Stimulated activated CD8-positive, alpha-beta memory T cell treated with anti-CD3 and anti-CD28 coated beads, Interleukin-15, amount 100 ng/mL, for 1 hour (primary cell): ENCODE results near the gene CTDSP2.
"Not testable (repeated sequence)": the region's sequence is repeated elsewhere in the genome, so short reads cannot be mapped to it uniquely, and the experiment has no call there.

Source experiments
- DNase-seq: peaks from one replicate; pipeline ENCODE4 v3.0.0-alpha.2; 2020; ENCODE audit warnings: low read depth

The CTDSP2 gene

DNA sequence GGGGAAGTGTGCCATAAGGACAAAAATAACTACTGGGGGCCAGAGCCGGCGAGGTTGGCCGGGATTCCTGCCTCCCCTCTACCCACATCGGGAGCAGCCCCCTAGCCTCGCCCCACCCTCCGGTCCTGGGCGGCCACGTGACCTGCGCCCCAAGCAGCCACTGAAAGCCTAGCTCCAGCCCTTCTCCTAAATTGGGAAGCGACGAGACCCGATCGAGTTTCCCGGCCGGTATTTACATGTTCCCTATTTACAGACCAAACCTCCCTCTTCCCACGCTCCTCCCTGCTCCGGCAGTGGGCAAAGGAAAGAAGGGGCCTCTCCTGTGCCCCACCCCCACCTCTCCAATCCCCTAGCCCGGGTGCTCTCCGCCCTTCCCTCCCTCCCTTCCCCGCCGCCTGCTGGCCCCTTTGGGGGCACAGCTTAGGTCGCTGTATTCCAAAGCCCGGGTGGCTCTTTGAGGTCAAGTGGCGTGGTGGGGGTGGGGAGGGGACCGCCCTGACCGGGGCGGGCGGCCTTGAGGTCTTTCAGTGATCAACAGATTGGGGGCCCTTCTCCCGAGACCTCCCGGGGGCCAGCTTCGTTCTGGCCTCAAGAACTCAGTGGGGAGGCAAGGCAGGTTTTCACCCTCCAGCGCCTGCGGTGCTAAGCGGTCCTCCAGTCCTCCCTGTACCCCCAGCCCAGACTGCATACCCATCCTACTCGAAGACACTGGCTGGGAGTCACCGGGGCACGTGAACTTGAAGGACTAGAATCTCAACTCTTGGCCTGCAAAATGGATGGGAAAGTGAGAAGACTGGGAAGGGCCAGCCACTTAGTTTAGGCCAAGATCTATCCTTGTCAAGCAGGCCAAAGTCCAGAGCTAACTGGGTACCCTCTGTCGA lies 6.3 kb upstream of the CTDSP2 start:
- DNase-seq: no peak

DNA sequence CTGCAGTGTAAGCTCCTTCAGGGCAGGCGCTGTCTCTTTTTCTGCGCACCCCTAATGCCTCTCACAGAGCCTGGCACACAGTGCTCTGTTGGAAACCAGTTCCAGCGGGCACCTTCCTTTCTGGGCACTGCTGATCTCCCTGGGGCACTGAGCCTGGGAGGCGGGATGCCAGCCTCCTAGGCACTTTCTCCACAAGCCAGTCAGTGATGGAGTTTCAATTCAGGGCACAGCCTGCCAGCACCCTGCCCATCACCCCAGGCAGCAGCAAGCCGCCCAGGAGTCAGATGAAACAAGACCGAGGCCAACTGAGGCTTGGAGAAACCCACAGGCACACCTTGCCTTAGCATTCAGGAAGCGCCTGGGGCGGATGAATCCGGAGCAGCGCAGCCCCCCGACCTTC lies 5.7 kb upstream of the CTDSP2 start:
- DNase-seq: no peak

DNA sequence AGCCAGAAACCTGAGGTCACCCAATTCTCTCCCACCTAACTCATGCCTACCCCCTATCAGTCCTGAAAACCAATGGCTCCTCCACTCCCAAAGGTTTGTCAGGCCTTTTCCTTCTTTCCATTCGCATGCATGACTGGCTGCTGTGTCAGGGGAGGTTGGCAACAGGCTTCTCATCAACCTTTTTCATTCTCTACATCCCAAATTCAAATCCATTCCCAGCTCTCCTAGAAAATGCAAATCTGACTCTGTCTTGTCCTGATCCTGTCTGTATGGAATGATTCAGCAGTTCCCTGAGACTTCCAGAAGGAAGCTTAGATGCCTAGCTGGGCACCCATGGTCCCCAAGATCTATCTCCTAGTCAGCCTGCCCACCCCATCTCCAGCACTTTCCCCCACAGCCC lies 5.0 kb upstream of the CTDSP2 start:
- no peak for DNase-seq

DNA sequence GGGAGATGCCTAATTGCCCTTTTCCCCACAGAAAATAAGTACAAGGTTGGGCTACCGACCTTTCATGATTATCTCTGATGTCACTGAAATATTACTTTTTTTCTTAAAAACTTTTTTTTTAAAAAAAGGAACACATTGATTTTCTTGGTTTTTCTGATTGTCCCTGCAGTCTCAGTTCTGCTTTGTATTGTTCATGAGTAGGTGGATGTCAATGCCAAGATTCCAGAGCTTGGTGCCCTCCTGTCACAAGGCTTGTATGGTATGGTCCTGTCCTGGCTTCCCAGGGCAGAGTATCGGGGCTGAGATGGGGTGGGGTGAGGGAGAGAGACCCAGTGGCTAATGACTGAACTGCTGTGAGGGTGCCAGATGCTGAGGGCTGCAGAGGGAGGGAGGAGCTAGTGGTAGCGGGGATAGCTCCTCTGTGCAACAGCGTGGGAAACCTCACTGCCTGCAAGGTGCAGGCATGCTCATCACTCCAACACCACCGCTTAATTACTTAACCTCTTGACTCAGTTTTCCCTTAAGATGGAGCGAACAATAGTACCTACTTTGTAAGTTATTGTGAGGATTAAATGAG lies 4.4 kb upstream of the CTDSP2 start:
- no peak for DNase-seq

DNA sequence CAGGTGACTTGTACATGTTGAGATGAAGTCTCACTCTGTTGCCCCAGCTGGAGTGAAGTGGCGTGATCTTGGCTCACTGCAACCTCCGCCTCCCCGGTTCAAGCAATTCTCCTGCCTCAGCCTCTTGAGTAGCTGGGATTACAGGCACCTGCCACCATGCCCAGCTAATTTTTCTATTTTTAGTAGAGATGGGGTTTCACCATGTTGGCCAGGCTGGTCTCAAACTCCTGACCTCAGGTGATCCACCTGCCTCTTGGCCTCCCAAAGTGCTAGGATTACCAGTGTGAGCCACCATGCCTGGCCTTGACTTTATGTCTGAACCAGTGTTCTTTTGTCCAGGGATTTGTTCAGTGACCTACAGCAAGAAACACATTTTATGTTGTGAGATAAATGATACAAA lies 2.9 kb upstream of the CTDSP2 start:
- not testable (repeated sequence) for DNase-seq

DNA sequence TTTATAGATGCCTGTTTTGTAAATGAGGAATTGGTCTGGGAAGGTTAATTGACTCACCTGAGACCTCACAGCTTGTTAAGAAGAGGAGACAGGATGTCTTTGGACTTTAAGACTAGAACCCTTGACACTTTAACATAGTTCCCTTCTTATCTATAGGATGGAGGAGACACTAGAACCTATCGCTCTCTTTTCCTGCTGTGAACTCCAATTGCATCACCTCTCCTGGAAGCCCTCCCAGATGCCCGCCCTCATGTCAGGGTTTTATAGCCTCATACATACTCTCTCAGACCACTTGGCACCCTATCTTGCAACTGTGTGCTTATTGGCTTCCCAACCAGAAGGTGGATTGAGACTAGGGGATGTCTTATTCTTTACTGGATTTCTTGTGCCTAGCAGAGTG lies 2.5 kb upstream of the CTDSP2 start:
- DNase-seq: no peak

DNA sequence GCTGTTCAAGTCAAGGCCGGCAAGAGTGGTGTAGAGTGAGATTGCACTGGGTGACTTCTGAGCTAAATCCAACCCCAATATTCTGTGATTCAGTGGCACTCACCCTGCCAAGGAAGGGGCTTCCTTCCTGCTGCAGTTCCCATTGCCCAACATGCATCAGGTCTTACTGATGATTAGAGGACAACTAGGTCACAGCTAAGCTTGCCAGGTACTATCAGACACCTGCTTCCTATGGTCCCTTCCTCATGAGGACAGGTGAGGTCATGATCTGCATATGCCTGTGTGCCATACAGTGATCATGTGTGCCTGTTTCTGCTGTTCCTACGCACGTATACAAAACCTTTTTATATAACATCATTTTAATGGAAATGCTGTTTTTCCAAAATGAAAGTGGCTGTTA lies 1.7 kb upstream of the CTDSP2 start:
- DNase-seq: no peak

DNA sequence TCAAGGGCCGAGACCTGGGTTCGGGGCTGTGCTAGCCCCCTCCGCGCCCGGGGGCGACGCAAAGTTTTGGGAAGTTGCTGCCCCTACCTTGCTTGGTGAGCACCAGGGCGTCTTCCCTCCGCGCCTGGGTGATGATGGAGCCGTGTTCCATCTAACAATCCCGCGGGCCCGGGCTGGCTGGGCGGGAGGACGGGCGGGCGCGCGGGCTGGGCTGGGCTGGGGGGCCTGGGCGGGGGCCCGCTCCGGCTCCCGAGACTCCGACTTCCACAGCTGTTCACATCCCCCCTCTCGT lies 298 bp downstream of the CTDSP2 start:
- DNase-seq: no peak

DNA sequence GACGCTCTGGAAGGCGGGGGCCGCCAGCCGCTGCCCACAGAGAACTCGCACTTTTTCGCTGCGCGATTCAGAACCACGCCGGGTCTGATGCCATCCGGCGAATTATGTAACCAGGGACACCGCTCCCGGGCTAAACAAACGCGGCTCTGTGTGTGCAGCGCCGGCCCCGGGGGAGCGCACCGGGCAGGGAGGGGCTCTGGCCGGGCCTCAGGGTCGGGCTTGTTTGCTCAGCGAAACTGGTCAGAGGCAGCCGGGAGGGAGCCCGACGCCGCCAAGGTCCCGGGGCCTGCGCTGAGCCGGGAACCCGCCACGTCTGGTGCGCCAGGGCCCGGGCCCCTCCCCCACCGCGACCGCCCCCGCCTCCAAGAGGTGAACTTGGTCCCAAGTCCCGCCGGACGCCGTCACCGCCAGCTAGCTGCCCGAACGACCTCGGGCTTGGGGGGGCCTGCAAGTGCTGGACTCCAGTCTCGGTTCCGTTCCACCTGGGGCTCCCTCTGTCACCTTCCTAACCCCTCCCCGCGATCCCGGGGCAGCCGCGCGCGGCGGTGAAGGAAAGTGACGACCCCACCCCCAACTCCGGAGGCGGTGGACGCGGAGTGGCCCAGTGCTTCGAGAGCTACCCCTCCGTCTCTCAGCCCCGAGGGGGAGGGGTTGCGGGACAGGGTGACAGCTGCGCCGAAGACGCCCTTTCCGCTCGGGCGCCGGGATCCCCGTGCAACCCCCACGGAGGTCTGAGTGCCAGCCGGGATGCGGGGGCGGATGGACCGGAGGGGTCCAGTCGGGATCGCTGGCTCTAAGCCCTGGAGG lies 848 bp downstream of the CTDSP2 start:
- peak; percentile 14 for DNase-seq

DNA sequence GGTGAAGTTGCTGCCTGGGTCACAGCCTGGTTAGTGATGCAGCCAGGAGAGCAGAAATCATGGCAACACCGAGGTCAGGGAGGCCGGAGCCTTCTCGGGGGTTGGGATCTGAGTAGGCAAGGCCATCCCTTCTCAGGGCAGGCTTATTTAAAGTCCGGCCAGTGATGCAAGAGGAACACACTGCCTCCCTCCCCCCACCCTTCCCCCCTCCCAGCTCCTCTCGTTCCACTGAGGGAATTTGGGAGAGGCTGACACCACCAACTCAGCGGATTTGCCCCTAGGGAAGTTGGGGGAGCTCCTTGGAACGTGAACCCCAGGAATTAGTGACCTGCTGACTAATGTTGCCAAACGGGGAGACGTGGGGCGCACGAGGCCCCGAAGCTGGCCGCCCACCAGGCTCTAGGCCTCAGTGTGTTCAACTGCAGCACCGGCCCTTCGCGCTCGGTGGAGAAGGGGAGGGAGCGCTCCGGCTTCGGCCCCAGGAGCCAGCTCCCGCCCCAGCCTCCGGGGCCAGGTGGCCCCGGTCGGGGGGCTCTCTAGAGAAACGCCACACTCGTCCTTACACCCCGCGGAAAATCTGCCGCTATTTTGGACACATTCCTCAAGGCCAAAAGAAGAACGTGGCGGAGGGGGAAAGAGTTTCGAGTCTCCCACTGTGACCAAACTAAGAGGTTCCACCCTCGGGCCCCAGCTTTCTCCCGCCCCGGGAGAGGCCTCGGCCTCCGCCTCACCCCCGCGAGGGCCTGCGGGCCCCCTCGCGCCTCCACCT lies 1.6 kb downstream of the CTDSP2 start:
- no peak for DNase-seq

DNA sequence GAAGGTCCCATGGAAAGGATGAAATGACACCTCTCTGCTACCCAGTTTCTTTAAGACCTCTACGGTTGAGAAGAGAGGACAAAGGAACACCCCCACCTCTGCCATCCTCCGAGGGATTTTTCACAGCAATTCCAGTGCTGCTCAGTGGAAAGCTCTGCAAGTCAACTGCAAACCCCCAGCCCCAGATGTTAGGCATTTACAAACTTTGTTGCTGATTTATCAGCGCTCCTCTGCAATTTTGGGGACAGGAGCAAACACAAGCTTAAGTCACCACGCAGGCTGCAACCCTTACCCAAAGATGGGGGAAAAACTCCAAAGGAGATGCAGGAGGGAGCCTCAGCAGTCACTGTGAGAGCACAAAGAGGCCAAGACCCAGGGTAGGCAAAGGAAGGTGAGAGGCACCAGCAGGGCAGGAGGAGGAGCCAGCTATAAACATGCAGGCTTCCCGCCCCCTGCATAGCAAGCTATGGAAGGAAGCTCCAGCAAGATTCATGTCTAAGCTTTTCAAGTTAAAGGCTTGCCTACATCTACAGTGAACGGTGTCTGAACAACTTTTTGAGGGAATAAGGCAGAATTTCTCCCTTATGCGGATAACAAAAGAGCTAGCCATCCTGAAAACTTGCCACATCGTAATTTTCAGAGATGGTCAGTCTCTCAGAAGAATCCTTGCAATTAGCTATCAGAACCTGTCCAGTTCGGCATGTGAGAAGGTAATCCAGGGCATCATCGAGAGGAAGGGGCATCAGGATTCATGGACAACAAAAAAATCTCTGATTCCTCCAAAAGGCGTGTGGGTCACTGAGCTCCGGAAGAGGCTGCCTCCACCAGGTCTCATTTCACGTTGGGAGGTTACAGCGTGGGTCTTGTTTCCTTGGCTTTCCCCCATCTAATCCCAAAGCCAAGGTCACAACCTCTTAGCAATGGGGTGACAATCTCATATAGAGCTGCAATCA lies 3.9 kb downstream of the CTDSP2 start:
- no peak for DNase-seq

DNA sequence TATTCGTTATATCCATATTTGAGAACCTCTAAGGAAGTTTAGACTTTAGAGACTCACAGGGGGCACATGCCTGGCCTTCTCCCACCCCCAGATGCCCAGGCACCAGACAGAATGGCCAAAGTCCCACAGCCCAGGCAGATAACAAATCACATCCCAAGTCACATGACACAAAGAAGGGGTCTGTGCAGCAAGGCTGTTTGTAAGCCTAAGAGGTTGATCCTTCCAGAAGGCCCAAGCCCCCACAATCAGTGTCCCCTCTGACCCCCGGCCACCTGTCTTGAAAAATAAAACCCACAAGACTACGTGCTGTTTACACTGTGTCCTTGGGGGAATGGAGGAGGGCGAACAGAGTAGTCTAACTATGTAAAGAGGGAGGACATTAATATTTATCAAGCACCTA lies 5.1 kb downstream of the CTDSP2 start:
- no peak for DNase-seq

DNA sequence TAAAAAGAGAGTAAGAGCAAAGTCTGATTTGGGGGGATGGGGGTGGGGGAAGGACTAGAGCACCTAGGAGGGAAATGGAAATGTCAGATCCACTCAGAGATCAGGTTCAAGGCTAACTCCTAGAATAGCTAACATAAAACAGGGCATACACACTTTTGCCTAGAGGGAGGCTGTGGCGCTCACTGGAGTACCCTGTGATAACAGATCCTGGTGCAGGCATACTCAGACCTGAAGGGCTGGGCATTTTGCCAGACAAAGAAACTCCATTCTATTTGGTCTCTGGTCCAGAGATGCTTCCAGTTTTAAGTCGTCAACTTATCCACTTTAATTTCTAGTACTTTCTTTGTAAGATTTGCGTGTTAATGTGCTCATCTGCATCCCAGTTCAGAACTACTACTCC lies 5.8 kb downstream of the CTDSP2 start:
- DNase-seq: no peak

DNA sequence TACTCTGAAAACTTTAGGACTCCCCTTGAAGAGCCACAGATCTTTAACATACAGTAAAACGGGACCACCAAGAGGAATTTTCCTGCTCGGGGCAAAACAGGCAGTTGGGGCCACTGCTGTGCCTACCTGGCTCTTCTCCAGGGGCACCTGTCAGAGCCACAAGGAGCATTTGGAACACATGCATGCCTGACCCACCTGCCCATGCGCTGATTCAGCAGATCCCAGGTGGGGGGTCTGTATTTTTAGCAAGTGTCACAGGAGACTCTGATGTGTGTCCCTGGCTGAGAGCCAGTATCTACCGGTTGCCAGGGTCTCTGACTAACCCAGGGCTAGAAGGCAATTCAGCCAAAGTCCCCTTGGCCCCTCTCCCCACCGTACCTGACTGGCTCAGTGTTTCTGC lies 6.5 kb downstream of the CTDSP2 start:
- DNase-seq: no peak

DNA sequence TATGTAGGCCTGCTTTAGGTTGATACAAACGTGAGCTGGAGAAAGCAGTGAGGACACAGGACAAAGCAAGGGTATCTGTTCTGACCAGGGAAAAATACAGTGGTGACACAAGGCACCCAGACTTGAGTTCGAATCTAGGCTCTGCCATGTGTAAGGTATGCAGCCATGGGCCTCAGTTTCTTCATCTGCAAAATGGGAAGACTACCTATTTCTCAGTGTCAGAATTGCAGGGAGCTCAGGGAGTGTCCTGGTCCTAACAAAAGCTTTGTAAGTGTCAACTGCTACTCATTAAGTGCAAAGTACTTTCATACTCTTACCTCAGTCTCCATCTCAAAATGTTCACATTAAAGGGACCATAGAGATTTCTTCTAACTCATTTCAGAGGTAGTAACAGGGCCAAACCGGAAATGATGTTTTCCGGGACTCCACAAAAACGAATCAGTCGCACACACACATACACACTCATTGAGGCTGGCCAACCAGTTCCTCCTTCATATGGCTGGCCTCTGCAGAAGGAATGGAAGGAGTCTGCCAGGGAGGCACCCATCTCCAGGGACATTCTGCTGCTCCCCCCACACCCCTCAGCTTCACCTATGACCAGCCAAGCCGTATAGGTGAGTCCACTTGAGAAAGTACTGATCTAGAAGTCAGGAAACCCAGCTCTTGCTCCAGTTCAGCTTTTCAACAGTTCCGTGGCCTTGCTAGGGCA lies 7.8 kb downstream of the CTDSP2 start:
- DNase-seq: no peak

DNA sequence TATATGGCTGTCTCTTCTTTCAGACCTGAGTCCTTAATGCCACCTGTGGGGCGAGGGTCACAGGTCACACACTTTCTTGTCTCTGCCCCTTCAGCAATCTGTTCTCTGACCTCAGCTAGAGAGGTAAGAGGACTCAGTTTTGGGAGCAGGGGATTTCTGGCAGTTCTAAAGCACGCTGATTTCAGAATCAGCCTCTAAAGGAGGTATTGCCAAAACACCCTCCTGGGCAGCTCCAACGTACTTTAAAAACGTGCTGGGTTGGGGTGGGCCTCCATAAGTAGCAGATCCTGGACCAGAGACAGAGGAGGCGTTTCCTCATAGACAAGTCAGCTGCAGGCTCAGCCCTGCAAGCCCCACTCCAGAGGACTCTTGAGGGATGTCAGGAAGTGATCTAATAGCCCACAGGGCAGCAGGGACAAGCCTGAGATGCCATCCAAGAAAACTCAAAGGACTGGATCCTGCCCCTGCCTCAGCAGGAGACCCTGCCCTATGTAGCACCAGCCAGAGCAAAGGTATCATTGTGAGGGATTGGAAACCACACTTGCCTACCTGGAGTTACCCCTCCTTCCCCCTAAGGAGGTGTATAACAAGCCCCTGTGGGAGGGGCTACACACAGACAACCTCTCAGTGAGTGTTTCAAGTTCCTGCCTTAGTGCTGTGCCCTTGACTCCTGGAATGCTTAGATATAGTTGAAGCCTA lies 8.5 kb downstream of the CTDSP2 start:
- DNase-seq: no peak

DNA sequence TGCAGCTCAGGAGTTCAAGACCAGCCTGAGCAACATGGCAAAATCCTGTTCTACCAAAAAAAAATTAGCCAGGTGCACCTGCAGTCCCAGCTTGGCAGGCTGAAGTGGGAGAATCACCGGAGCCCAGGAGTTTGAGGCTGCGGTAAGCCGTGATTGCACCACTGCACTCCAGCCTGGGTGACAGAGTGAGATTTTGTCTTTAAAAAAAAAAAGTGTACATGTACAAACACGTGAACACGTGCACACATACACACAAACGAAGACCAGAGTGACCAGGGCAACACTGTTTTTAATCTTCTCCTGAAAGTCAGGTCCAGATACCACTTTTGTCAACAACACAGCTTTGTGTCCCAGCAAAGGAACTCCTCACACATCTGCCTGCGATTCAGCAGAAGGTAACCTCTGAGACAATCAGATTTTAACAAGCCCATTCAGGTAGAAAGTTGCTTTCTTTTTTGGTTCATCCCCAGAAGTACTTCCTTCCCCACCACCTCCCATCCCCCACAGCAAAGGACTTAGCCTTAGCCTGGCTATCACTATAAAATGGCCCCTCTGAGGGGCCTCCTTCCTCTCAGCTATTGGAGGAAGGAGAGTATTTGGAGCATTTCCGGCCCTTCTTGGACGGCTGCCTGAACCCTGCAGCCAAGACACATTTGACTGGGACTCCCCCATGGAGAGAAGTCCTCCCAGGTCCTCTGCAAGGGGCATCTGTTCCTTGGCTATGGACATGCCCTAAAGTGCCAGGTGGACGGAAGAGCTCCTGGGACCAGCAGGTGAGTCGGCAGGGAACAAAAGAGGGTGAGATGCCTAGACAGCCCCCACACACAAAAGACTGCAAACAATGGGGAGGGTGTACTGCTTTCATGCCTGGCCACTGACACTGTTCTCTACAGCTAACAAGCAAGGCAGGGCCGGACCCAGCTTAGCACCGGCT lies 9.8 kb downstream of the CTDSP2 start:
- DNase-seq: no peak

DNA sequence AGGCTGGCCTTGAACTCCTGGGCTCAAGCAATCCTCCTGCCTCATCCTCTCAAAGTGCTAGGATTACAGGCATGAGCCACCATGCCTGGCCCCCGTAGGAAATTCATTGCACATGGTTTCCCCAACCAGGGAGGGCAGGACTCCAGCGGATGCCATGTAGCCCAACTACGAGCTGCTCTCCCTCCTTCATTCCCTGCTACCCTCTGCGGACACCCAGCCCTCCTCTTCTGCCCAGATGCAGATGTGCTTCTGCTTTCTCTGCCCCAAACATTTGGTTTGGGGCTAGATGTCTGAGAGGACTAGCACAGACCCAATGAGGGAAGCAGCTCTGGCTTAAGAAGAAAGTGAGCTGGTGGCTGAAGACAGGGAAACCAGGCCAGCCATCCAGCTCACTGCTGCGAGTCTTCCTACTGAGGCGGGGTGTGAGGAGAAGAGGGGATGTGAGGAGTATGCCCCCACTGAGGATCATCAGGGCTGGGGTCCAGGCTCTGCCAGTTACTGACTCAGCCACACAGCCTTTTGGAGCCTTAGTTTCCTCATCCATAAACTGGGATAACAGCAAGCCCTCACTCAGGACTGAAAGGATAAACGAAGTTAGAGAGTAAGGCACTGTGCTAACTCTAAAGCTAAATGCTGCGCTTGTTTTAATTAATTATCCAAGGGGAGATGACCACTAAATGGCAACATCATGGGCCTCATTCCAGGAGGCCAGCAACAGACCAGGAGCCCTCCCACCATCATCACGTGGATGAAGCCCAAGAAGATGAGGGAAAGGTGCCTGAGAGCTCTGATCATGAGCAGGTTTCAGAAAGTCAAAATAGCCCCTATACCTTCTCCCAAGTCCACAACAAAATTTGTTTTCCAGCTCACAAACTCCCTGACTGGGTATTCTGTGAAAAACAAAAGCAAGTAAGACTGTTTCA lies 10.9 kb downstream of the CTDSP2 start:
- no peak for DNase-seq
